ENCODE data around the gene SOWAHB. TPM values are rescaled to one million over a fixed set of nuclear protein-coding genes. Genes with fewer than 3 reads are reported as not detected.

The SOWAHB gene, protein sequence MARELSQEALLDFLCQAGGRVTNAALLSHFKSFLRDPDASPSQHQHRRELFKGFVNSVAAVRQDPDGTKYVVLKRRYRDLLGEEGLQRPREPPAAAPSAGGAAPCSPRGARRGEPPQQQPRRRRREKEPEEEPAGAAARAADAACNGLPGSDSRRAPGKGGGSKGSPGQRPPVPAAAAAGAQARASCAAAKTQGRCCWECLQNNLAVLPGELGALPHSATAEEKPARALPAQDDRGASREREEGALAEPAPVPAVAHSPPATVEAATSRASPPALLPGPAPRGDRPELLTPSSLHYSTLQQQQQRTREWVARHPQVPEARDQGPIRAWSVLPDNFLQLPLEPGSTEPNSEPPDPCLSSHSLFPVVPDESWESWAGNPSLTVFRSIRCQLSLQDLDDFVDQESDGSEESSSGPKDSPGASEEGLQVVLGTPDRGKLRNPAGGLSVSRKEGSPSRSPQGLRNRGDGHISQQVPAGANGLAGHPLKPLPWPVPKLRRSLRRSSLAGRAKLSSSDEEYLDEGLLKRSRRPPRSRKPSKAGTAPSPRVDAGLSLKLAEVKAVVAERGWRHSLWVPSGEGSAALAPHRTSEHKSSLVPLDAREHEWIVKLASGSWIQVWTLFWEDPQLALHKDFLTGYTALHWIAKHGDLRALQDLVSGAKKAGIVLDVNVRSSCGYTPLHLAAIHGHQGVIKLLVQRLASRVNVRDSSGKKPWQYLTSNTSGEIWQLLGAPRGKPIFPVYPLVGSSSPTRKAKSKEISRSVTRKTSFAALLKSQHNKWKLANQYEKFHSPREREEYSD
- 2.9 TPM for total RNA-seq

DNA sequence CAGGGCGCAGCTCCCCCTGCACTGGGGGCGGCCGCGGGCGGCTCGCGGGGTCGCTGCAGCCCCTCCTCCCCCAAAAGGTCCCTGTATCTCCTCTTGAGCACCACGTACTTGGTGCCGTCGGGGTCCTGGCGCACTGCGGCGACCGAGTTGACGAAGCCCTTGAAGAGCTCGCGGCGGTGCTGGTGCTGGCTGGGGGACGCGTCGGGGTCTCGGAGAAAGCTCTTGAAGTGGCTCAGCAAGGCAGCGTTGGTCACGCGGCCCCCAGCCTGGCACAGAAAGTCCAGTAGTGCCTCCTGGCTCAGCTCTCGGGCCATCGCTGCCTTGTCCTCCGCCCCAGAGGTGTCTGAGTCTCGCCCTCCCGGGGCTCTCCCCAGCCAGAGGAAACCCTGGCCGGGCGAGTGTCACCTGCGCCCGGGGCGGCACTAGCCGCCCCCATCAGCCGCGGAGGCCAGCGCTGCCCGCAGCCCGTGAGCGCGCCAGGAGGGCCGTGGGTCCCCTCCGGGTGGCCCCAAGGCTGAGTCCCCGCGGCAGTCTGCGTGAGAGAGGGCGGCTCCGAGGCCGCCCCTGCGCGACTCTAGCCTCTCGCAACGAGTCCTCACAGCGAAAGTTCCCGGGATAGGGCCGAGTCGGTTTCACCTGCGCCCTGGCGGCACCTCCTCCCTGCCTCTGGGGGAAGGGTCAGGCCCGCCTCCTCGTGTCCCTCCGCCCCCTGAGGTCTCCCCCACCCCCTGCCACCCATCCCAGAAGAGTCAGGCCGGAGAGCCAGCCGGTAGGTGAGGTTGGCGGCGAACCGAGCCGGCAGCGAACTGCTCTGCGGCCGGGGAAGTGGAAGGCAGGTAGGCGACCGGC lies at the start of gene SOWAHB:
Gene SOWAHB (minus strand): TSS at position 609 of the 849 bp plus-strand sequence. CDS start 295 bp downstream, at position 314.
- FAIRE-seq (no peak), DNase-seq (ENCODE audit: low spot score in 2 of 2) (peak in 1 of 2 donors; percentile 41)

DNA sequence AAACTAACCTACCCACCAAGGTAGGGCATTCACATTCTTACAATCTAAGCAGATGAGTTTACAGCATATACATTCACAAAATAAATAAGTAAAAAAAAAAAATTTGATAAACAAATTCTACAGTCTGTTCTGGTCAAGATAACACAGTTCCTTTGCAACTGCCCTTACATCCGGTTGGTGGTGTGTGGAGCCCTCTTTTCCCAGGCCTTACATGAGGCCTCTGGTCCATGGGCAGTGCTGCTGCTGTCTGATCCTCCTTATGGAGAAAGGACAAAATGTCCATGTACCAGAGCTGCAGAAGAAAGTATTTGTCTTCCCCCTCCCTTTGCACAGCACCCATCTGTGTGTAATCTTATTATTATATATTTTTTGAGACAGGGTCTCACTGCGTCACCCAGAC lies 49.4 kb upstream of the SOWAHB start:
- no peak for FAIRE-seq

DNA sequence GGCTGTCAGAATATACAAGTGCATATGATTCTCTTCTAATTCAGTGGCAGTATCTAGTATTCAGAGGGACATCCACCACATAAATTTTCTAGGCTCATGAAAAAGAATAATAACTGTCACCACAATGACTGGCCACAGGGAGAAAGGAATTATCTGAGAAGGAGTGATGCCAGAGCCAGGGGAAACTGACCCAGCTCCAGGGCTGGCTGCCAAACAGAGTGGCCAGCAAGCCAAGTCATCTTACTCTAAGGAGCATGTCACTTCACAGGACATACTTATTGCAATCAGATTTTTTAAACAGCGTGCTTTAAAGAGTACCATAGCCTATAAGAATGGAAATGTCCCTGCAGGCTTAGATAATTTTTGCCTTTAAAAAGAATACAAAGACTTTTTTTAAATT lies 45.8 kb upstream of the SOWAHB start:
- FAIRE-seq, result no peak

More for the DNA sequence above, 49.4 kb upstream of the SOWAHB start:
- DNase-seq (ENCODE audit: low spot score in 2 of 2), result no peak

DNA sequence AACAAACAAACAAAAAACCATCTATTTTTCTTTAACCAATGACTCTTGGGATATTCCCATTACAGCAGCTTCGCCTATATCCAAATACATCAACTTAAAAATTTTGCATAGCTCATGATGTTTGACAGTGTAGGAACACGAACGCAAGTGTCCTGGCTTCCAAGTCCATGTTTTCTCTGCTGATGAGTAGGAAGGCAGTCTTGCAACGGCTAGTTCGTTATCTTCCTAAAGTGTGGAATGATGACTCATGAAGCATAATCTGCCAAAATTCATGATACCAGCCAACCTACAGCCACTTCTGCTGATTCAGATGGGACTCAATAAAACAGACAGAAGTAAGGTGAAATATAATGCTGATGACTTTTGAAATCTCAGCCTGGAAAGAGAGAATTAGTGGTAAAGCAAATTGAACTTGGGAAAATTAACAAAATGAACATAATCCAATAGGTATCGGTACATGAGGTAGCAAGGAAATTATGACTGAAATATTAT lies 45.2 kb upstream of the SOWAHB start:
- DNase-seq (ENCODE audit: low spot score in 2 of 2) (no peak), FAIRE-seq (no peak)

More for the DNA sequence above, 45.8 kb upstream of the SOWAHB start:
- DNase-seq (ENCODE audit: low spot score in 2 of 2), result no peak

DNA sequence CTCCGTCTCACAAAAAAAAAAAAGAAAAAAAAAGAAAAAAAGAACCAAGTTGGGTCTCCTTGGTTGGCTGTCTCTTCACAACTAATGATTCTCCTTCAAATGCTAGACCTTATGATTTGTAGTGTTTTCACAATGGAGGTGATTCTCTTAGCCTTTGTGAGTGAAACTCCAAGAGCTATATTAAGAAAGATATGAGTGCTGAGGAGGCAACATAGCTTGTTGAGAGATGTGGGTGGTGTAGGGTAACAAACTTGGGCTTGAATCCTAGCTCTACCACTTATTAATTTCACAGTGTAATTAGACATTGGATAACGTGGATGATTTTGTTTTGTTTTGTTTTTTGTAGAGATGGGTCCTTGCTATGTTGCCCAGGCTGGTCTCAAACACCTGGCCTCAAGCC lies 41.2 kb upstream of the SOWAHB start:
- DNase-seq (ENCODE audit: low spot score in 2 of 2), result no peak
- FAIRE-seq, result no peak

DNA sequence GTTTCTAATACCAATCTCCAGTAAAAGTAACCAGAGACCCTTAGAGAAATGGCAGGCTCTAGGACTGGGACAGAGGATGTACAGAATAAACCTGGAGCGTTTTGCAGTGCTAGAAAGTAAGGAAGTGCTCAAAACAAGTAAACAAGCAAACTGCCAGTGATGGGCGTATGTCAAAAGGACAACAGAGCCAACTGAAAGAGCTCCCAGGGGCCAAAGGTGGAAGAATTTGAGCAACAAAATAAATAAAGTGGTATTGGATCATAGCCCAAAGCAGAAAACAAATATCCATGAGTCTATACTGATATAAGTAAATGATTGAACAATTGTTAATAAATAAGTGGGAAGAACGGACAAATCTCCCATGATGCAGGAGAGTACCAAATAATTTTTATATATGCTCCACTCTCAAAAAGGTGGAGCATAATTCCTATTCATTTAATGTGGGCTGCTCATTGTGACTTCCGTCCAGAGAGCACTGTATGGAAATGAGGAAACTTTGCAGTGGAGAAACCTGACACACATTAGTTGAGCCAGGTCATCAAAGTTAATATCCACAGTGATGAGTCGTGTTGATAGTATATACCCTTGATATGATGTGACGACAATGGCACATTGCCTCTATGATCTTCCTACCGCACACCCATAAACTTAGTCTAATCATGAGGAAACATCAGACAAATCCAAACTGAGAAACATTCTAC lies 33.8 kb upstream of the SOWAHB start:
- DNase-seq (ENCODE audit: low spot score in 2 of 2), result no peak
- no peak for FAIRE-seq

DNA sequence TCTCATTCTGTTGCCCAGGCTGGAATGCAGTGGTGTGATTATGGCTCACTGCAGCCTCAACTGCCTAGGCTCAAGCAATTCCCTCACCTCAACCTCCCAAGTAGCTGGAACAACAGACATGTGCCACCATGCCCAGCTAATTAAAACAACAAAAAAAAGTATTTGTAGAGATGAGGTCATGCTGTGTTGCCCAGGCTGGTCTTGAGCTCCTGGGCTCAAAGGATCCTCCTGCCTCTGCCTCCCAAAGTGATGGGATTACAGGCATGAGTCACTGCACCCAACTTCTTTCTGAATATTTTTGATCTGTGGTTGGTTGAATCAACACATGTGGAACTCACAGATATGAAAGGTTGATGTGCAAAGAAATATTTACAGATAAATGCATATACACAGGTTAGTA lies 33.1 kb upstream of the SOWAHB start:
- no peak for FAIRE-seq

DNA sequence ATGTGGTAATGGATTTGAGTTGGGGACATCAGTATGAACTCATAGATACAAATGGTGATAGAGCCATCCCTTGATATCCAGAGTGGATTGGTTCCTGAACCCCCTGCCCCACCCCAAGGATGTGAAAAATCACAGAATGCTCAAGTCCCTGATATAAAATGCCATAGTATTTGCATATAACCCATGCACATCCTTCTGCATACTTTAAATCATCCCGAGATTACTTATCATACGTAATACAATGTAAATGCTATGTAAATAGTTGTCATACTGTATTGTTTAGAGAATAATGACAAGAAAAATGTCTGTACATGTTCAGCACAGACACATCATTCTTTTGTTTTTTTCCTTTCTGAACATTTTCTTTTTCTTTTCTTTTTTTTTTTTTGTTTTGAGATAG lies 32.7 kb upstream of the SOWAHB start:
- DNase-seq (ENCODE audit: low spot score in 2 of 2) (no peak), FAIRE-seq (no peak)

More for the DNA sequence above, 33.1 kb upstream of the SOWAHB start:
- DNase-seq (ENCODE audit: low spot score in 2 of 2), result no peak

DNA sequence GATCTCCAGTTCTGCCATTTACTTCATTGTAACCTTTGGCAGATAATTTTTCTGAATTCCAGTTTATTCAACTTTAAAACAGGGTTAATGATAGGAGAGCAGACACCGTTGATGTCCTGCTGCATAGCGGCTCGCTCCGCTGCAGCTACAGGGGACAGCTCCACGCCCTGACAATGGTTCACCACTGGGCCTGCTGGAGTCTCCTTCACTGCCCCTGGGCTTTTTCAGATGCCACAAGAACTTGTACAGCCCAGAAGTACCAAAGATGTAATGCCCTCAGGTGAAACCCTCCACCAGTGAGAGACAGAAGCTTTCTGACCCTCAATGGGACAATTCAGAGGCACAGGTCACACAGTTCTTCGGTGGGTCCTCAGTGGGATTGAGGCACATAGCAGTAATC lies 28.9 kb upstream of the SOWAHB start:
- DNase-seq (ENCODE audit: low spot score in 2 of 2) (no peak), FAIRE-seq (no peak)

DNA sequence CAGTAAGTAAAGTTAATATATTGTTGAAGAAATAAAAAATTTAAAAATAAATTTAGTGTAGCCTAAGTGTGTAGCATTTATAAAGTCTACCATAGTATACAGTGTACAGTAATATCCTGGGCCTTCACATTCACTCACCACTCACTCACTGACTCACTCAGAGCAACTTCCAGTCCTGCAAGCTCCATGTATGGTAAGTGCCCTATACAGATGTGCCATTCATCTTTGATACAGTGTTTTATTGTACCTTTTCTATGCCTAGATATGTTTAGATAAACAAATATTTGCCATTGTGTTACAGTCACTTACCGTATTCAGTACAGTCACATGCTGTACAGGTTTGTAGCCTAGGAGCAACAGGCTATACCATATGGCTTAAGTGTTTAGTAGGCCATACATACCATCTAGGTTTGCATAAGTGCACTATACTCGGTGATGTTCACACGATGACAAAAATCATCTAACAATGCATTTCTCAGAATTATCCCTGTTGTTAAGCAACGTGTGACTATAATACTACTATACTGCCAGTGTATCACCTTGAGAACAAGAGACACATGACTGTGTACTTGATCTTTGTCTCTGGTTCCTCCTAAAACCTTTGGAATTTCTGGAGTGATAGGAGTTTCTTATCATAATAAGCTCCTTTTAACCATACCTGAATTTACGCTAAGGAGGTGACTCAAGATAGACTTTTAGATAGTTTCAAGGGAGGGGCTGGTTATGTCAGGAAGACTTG lies 25.8 kb upstream of the SOWAHB start:
- DNase-seq (ENCODE audit: low spot score in 2 of 2) (no peak), FAIRE-seq (no peak)

DNA sequence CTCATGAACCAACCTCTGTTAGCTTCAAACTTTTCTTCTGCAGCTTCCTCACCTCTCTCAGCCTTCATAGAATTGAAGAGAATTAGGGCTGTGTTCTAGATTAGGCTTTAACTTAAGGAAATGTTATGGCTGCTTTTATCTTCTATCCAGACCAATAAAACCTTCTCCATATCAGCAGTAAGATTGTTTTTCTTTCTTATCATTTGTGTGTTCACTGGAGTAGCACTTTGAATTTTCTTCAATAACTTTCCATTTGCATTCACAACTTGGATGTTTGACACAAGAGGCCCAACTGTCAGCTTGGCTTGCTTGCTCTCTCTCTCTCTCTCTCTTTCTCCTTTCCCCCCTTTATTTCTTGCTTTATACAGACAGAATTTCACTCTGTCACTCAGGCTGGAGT lies 22.8 kb upstream of the SOWAHB start:
- DNase-seq (ENCODE audit: low spot score in 2 of 2), result no peak
- FAIRE-seq, result no peak

DNA sequence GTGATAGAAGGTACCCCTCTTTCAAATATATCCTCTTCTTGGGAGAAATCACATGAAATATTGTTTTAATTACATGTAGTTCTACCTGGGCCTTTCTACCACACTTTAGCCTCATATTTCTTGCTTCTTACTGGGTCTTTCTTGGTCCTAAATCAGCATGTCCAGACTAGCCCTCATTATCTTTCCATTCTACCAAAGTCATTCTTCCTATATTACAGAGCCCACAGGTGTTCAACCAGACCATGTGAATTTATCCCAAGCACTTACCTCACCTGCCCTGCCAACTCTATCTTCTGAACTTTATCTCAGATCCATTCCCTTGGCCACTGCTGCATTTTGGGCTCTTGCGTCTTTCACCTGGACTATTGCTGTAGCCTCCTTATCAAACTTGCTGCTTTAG lies 11.8 kb upstream of the SOWAHB start:
- DNase-seq (ENCODE audit: low spot score in 2 of 2) (no peak), FAIRE-seq (no peak)

DNA sequence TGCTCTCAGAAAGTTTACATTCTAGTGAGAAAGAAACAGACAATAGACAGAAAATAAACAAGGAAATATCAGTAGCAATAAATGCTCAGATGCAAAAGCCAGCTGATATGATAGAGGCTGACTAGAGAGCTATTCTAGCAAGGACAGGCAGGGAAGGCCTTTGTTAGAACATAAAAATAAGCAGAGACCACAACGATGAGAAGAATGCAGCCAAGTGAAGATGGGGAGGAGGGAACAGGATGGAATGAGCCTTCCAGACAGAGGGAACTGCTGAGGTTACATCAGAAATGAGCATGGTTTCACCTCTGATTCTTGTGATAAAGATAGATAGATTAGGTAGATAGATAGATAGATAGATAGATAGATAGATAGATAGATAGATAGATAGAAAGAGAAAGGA lies 7.6 kb upstream of the SOWAHB start:
- DNase-seq (ENCODE audit: low spot score in 2 of 2), result no peak
- no peak for FAIRE-seq

DNA sequence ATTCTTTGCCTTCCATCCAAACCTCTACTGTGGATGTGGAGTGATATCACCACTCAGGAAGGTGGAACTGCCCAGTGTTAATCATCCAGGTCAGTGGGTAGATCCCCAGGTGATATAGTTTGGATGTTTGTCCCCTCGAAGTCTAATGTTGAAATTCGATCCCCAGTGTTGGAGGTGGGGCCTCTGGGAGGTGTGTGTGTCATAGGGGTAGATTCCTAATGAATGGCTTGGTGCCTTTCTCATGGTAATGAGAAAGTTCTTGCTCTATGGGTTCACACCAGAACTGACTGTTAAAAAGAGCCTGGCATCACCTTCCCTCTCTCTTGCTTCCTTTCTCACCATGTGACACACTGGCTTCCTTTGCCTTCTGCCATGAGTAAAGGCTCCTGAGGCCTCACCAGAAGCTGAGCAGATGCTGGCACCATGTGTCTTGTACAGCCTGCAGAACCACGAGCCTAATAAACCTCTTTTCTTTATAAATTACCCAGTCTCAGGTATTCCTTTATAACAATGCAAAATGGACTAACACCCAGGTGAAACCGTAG lies 6.8 kb upstream of the SOWAHB start:
- DNase-seq (ENCODE audit: low spot score in 2 of 2), result no peak
- FAIRE-seq, result no peak

DNA sequence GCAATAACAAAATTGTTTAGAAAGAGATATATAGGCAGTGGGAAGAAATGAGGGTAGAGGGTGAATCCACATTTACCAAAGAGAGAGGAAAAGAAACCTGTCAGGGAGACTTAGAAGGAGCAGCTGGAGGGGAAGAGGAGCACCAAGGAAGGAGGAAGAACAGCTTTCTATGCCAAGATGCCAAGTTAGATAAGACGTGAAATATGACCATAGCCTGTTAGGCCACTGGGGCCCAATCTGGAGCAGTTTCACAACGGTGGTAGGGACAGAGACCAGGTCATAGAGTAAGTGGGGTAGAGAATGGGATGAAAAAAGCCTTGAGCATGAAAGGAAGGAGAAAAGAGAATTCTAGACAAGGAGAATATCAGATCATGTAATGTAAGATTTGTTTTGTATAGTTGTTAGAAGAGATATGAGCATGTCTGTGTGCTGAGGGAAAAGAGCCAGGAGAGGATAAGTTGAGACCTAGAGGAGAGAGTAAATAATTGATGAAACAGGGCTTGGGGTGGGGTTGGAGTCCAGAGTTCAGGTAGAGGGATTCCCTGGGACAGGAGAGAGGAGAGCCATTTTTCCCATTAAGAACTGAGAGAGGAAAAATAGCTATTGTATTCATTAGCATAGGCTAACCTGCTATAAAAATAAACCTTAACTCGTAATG lies 4.4 kb upstream of the SOWAHB start:
- no peak for FAIRE-seq

DNA sequence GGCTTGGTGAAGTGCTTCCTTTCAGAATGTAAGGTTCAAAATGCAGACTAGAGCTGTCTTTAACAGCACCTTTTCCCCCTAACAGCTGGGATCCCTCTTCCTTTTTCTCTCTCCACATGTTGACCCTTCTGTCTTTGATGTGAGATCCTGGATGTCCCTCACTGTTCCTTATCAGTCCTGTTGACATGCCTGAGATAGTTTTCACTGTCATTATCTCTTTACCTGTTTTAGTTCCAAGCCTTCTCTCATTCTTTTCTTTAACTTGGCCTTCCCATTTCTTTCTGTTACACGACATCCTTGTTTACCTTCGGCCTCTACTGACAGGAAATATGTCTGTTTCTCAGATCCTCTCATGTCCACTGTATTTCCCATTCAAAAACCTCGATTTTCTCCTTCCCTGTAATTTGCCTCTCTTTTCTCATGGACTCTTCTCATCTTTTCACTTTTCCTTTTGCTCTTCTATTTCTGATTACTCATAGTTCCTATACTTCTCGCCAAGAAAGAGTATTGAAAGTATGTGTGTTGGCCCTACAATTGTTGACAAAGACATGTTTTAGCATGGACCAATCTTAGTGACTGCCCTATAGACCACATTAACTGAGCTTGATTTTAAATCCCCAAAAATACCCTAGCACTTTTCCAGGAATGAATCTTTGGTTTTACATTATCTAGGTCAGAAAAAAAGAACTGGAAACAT lies 1.2 kb upstream of the SOWAHB start:
- FAIRE-seq (no peak), DNase-seq (ENCODE audit: low spot score in 2 of 2) (no peak)

More for the DNA sequence above, 4.4 kb upstream of the SOWAHB start:
- DNase-seq (ENCODE audit: low spot score in 2 of 2), result no peak

DNA sequence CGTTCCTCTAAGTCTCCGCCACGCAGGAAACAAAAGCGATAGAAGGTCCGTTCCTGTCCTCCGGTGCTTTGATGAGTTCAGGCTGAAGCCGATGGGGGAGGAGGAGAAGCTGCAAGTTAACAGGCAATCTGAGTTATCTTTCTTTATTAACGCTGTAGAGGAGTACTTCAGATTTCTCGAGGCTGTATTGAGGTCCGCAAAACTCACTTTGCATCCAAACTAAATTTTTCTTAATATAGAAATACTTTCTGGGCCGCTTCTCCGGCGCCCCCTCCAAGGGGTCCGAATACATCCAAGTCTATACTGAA lies 395 bp upstream of the SOWAHB start:
- FAIRE-seq, result no peak
- DNase-seq (ENCODE audit: low spot score in 2 of 2), result no peak
